A549 treated with Hydrocortisone at 1 μM for 4 hours (cell line): ENCODE measurements around the gene SPDYE3. TPM values are rescaled to one million over a fixed set of nuclear protein-coding genes. Genes with fewer than 3 reads are reported as not detected.

Experiments
- total RNA-seq: library from RNA; stranded (reverse); fragments of 200-300 nt; extraction: Qiagen RNA extraction; gene quantifications from 5 replicates; pipeline ENCODE4 v1.2.3, GENCODE V29; 2022

SPDYE3 gene
- total RNA-seq: not detected in 5 replicates

GRCh38 chr7:100307402-100307801 is at the start of gene SPDYE3:
SPDYE3 (plus strand) TSS chr7:100307702; CDS start chr7:100307886, 184 bp downstream.

GRCh38 chr7:100358027-100358856 is 50.7 kb downstream of the SPDYE3 start, which contains the start of gene PILRB:
PILRB (plus strand) TSS chr7:100358117; CDS start chr7:100358303, 186 bp downstream.

Other genes with a start within 250 kb of the SPDYE3 start
- 18.0 to 25.2 TPM (median 21.2 TPM) in 5 replicates for gene ZNF3, start 226.0 kb upstream of the SPDYE3 start, total RNA-seq
- gene COPS6, start 218.7 kb upstream of the SPDYE3 start, total RNA-seq: 151 to 186 TPM (median 173 TPM) in 5 replicates
- gene MCM7, start 206.3 kb upstream of the SPDYE3 start, total RNA-seq: 224 to 240 TPM (median 235 TPM) in 5 replicates
- gene AP4M1, start 206.1 kb upstream of the SPDYE3 start, total RNA-seq: 13.6 to 16.3 TPM (median 14.9 TPM) in 5 replicates
- 61.2 to 74.5 TPM (median 65.1 TPM) in 5 replicates for gene TAF6, start 188.3 kb upstream of the SPDYE3 start, total RNA-seq
- gene CNPY4, start 188.1 kb upstream of the SPDYE3 start, total RNA-seq: 9.1 to 12.2 TPM (median 10.7 TPM) in 5 replicates
- 2.1 to 3.3 TPM (median 3.1 TPM) in 5 replicates for gene MBLAC1, start 180.7 kb upstream of the SPDYE3 start, total RNA-seq
- gene LAMTOR4, start 158.8 kb upstream of the SPDYE3 start, total RNA-seq: 134 to 208 TPM (median 177 TPM) in 5 replicates
- 9.0 to 13.9 TPM (median 13.0 TPM) in 5 replicates for gene TRAPPC14, start 149.0 kb upstream of the SPDYE3 start, total RNA-seq
- 0.06 to 0.12 TPM (median 0.08 TPM) in 5 replicates for gene GAL3ST4, start 139.1 kb upstream of the SPDYE3 start, total RNA-seq
- gene GPC2, start 130.3 kb upstream of the SPDYE3 start, total RNA-seq: 0.60 to 1.1 TPM (median 0.95 TPM) in 5 replicates
- 0.07 to 0.52 TPM (median 0.15 TPM) in 5 replicates for gene STAG3, start 129.8 kb upstream of the SPDYE3 start, total RNA-seq
- gene PVRIG, start 87.8 kb upstream of the SPDYE3 start, total RNA-seq: 0.05 TPM in 1 of 5 replicates, not detected in the others
- gene PILRB, start 50.4 kb downstream of the SPDYE3 start, total RNA-seq: 21.9 to 28.9 TPM (median 27.4 TPM) in 5 replicates
- gene PILRA, start 65.8 kb downstream of the SPDYE3 start, total RNA-seq: 3.3 to 5.4 TPM (median 5.2 TPM) in 5 replicates
- 1.2 to 1.9 TPM (median 1.4 TPM) in 5 replicates for gene ZCWPW1, start 121.0 kb downstream of the SPDYE3 start, total RNA-seq
- gene MEPCE, start 122.1 kb downstream of the SPDYE3 start, total RNA-seq: 41.5 to 47.6 TPM (median 43.3 TPM) in 5 replicates
- 27.1 to 53.8 TPM (median 49.4 TPM) in 5 replicates for gene PPP1R35, start 128.8 kb downstream of the SPDYE3 start, total RNA-seq
- 0.53 to 1.3 TPM (median 0.88 TPM) in 5 replicates for gene SPACDR, start 156.6 kb downstream of the SPDYE3 start, total RNA-seq
- 48.4 to 67.7 TPM (median 57.8 TPM) in 5 replicates for gene TSC22D4, start 171.5 kb downstream of the SPDYE3 start, total RNA-seq
- 3.0 to 7.0 TPM (median 5.1 TPM) in 5 replicates for gene NYAP1, start 176.2 kb downstream of the SPDYE3 start, total RNA-seq
- 35.5 to 50.9 TPM (median 42.3 TPM) in 5 replicates for gene AGFG2, start 231.5 kb downstream of the SPDYE3 start, total RNA-seq